AG09319 (cell line): Measurements from ENCODE around the gene SIMC1.

Experiments
- DNase-seq: peaks from one replicate; pipeline ENCODE4 v3.0.0-alpha.2; 2010; ENCODE audit warnings: low read depth; ENCODE audit errors: extremely low read depth
- TF ChIP-seq, protein P1 (sequence below): IDR thresholded peaks from 2 replicates; pipeline ENCODE4 v1.5.1; 2011; ENCODE audit warnings: low read depth, mild to moderate bottlenecking, inconsistent platforms, low read length, moderate library complexity

The SIMC1 gene

DNA sequence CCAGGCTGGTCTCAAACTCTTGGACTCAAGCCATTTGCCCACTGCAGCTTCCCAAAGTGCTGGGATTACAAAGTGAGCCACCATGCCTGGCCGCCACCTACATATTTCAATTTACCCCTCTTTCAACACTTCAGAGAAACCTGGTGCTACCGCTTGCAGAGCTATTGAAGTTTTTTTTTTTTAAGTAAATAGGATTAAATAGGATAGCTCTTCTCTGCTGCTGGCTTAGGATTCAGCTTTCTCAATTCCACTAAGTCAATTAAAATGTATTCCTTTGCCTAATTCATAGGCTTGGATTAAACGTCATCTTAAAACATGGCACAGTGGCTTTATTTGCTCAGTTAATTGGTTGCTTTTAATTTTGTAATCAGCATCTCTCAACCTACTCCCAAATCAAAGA is 82.4 kb downstream of the SIMC1 start:
- TF ChIP-seq, protein P1, sequence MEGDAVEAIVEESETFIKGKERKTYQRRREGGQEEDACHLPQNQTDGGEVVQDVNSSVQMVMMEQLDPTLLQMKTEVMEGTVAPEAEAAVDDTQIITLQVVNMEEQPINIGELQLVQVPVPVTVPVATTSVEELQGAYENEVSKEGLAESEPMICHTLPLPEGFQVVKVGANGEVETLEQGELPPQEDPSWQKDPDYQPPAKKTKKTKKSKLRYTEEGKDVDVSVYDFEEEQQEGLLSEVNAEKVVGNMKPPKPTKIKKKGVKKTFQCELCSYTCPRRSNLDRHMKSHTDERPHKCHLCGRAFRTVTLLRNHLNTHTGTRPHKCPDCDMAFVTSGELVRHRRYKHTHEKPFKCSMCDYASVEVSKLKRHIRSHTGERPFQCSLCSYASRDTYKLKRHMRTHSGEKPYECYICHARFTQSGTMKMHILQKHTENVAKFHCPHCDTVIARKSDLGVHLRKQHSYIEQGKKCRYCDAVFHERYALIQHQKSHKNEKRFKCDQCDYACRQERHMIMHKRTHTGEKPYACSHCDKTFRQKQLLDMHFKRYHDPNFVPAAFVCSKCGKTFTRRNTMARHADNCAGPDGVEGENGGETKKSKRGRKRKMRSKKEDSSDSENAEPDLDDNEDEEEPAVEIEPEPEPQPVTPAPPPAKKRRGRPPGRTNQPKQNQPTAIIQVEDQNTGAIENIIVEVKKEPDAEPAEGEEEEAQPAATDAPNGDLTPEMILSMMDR, result no peak
- no peak for DNase-seq

DNA sequence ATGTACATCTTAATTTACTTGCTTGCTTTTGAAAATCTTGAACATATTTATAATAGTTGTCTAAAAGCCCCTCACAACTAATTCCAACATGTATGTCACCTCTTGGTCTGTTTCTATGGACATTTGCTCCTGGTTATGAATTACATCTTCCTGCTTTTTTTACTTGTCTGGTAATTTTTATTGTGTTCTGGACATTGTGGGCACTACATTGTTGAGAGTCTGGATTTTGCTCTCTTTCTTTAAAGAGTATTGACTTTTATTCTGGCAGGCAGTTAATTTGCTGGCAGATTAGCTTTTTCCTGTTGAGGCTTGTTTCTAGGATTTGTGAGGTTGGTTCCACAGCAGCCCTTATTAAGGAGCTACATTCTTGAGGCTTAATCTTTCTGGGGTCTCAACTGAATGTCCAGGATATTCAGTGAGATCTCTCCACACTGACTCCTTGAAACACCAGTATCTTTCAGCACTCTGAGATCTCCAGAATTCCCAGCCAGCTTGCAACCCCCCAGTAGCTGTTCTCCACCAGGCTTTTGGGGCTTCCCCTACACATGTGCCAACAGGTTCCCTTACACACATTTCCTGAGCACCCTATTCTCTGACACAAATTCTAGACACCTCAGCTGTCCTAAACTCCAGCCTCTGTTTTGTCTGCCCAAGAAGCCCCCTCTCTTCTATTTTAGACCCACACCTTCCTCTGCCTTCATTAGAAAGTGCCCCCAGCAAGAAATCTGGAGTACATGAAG is 96.0 kb downstream of the SIMC1 start:
- DNase-seq, result no peak
- TF ChIP-seq, protein P1, result no peak

DNA sequence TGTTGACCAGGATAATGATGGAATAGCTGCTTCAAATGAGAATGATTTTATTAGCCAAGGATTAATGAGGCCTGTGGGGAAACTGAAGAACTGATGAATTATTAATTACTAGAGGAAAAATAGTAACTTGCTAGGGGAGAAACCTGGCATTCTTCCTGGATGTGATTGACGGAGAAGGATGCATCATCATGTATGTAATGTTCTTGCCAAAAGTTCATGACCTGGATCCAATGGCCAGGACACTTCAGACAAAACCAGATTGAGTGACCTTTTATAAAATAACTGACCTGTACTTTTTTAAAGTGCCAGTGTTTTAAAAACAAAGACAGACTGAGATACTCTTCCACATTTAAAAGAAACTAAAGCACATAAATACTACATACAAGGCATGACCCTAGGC is 99.7 kb downstream of the SIMC1 start:
- DNase-seq, result no peak
- TF ChIP-seq, protein P1, result no peak

DNA sequence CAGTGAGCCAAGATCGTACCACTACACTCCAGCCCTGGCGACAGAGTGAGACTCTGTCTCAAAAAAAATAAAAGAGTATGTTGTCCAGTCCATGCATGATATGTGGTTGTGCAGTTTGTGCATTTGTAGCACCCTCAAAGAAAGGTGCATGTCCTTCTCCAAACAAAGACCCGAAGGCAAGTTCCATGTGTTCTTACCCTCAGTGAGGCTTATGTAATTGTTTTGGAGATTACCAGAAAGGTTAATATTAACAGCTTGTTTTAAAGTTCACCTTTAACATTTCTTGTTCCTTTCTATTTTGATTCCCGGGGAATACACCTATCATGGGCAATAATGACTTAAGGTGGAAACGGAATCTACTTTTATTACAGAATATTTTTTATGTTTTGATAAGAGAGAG is 101.1 kb downstream of the SIMC1 start:
- TF ChIP-seq, protein P1, result no peak
- DNase-seq, result no peak

DNA sequence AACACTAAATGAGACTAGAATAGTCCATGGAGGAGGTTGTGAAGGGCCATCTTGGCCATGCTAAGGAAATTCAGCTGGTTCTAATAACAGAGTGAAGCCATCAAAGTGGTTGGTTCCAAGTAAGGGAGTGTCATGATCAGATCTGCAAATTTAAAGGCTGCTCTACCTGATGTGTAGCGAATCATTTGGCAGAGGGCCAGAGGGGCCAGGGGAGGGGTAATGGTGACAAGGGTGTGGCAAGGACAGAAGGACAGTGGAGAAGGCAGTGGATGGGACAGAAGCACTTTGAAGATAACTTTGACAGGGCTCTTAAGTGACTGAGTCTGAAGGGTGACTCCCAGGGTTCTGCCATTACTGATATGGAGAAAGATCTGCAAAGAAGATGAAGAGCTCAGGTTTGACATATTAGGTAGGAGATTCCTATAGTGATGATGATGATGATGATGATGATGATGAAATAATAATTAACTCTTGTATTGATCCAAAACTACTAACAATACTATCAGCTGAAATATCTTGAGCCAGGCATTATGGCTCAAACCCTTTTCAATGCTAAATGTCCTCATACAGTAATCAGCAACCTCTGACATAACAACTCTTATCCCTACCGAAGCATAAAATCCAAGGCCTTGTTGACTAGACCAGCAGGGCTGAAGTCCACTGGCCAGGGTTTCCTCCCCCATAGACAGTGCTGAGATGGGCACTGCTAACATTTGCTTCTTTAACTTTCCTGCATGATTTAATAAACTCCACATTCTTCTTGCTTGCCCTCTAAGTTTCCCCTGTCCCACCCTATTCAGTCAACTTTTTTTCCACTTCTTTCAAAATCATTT is 103.3 kb downstream of the SIMC1 start:
- DNase-seq, result no peak
- TF ChIP-seq, protein P1, result no peak

DNA sequence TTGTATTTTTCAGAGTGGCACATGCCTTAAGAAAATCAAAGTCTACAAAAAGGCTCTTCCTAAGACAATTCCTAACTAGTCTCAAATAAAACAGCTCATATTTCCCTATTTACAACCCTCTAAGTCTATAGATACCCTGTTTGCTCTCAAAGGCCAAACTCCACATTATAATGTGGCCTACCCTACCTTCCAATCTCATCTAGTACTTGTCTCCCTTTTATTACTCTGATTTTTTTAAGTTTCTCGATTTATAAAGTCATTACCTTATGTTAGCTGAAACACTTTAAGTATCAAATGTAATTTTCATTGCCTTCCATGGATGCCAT is 103.9 kb downstream of the SIMC1 start:
- TF ChIP-seq, protein P1, result no peak
- no peak for DNase-seq

DNA sequence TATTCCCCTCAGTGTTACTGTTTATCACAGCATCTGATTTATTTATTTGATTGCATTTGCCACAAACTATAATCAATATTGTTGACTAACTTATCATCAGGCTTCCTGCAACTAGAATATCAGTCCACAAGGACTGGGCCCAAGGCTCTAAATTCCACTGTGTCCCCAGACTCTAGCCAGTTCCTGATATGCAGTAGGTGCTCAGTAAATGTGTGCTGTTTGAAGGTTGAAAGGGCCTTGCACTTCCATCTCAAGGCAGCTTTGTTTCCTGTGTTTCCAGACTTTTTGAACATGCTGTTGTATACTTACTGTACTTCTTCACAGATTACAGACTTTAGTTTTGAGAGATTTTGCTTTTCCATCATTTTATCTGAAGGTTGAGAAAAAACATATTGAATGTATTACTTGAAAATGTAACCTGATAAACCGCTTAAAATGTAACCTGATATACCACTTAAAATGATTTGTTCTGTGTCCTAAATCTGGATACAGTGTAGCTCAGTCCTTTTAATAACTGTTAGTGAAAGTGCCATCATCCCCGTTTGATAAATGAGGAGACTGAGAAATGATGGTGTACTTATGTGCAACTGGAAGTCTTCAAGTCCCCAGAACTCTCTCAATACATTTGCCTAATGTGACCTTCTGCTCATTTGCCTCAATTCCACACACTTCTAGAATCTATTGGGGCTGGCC is 104.7 kb downstream of the SIMC1 start:
- TF ChIP-seq, protein P1, result no peak
- DNase-seq, result no peak
